Hepatocyte (in vitro differentiated cells): ENCODE data around the gene TXNRD1.

Experiments used
- CTCF ChIP-seq: fragments of 200-600 bp; sonication (generic); IDR thresholded peaks from 2 replicates; pipeline ENCODE4 v1.5.1; 2016; ENCODE audit warnings: antibody characterized with exemption, mild to moderate bottlenecking; ENCODE audit not compliant: poor library complexity
- EZH2 ChIP-seq: fragments of 200-600 bp; sonication (generic); IDR thresholded peaks from 2 replicates; pipeline ENCODE4 v1.6.1; 2016; ENCODE audit warnings: antibody characterized with exemption, mild to moderate bottlenecking, borderline replicate concordance
- EZH2phosphoT487 ChIP-seq: fragments of 200-600 bp; sonication (generic); IDR thresholded peaks from one replicate; pipeline ENCODE4 v1.6.1; 2018; ENCODE audit warnings: antibody characterized with exemption, mild to moderate bottlenecking, low read depth, moderate library complexity; ENCODE audit not compliant: unreplicated experiment, severe bottlenecking

DNA sequence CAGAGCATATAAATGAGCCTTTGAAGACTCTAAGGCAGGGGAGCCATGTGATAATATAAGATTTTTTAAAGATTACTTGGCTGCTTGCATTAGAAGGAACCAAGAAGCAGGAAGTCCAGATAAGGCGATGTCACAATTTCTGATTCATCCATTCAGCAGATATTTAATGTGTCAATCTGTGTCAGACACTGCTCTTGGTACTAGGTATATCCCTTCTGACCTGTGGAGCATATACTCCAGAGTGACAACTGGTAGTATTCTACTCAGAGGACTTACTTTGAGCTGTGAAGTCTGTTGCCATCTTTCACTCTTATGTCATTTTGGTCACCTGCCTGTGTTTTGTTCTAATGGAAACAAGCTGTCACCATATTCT, 98.6 kb downstream of the TXNRD1 start:
- TF ChIP-seq CTCF: no peak
- TF ChIP-seq EZH2: no peak
- no peak for TF ChIP-seq EZH2phosphoT487
